Spinal cord (tissue), 10 donors: ENCODE data around the gene RET. TPM values are rescaled to one million over a fixed set of nuclear protein-coding genes. Genes with fewer than 3 reads are reported as not detected.
"Not testable (repeated sequence)": the region's sequence is repeated elsewhere in the genome, so short reads cannot be mapped to it uniquely, and the experiment has no call there.

Source experiments
- DNase-seq, 6 donors: peaks; one replicate each; pipeline versions ENCODE4 v3.0.0 to v3.0.0-alpha.2; 2013 to 2015; ENCODE audit warnings: low spot score in 6 of 6, low read depth in 4 of 6
- H3K27ac ChIP-seq: one replicate; pipeline ENCODE4 v1.5.1; 2013; ENCODE audit warnings: low read depth, low read length, control low read depth
- H3K27me3 ChIP-seq: one replicate; pipeline ENCODE4 v1.6.1; 2013; ENCODE audit warnings: low read length; ENCODE audit not compliant: control insufficient read depth, insufficient read depth
- H3K36me3 ChIP-seq: one replicate; pipeline ENCODE4 v1.6.1; 2013; ENCODE audit warnings: low read length; ENCODE audit not compliant: control insufficient read depth, insufficient read depth
- H3K4me1 ChIP-seq: one replicate; pipeline ENCODE4 v1.6.1; 2013; ENCODE audit warnings: low read length; ENCODE audit not compliant: control insufficient read depth, insufficient read depth
- H3K4me3 ChIP-seq: one replicate; pipeline ENCODE4 v1.5.1; 2013; ENCODE audit warnings: low read depth, low read length, control low read depth
- H3K9me3 ChIP-seq: one replicate; pipeline ENCODE4 v1.6.1; 2013; ENCODE audit warnings: low read length; ENCODE audit not compliant: control insufficient read depth, insufficient read depth
- WGBS: methylation state at CpG from one replicate; pipeline ENCODE4 v1.1.5; 2013; ENCODE audit warnings: missing lambda C conversion rate; ENCODE audit not compliant: insufficient coverage; 5-methylcytosine and 5-hydroxymethylcytosine counted together
- polyA plus RNA-seq, 2 donors: library from polyadenylated mRNA; unstranded; fragments of 120-200 nt; gene quantifications; one replicate each; pipeline ENCODE4 v1.2.1, GENCODE V29; 2013; ENCODE audit not compliant: insufficient read length in 2 of 2
- total RNA-seq, 2 donors: library from RNA; depleted of rRNA in 1 of 2; stranded (reverse); fragments of 120-200 nt in 1 of 2; fragments of >200 nt in 1 of 2; gene quantifications; one replicate each; pipeline versions ENCODE4 v1.2.3 to v1.2.4, GENCODE V29; 2013 to 2014
- donor health status: healthy.

RET gene
- total and polyA plus RNA-seq, 4 donors, result 9.5 to 49.9 (median 38.4) TPM

- 100% methylated on average over 4 of the region's 5 CpGs for WGBS
- Histone ChIP-seq H3K27me3 (no peaks in the 10 kb centered on the region), H3K4me1 (peaks cover 12% of the 10 kb centered on the region), H3K27ac (no peak overlapping the region), H3K36me3 (no peaks in the 10 kb centered on the region), H3K9me3 (no peaks in the 10 kb centered on the region), H3K4me3 (no peak overlapping the region)
- no peak for DNase-seq
Measured at GRCh38 chr10:43136432-43136831, 59.6 kb downstream of the RET start.

- DNase-seq, result peak in 2 of 6 donors; percentile 20 to 56
- Histone ChIP-seq H3K4me3 (peak overlapping the region; percentile 64), H3K27me3 (no peaks in the 10 kb centered on the region), H3K27ac (peak overlapping the region; percentile 94), H3K36me3 (no peaks in the 10 kb centered on the region), H3K9me3 (no peaks in the 10 kb centered on the region), H3K4me1 (peaks cover 12% of the 10 kb centered on the region)
- 12% methylated on average over 16 of the region's 27 CpGs for WGBS
Measured at GRCh38 chr10:43136995-43137716, 60.3 kb downstream of the RET start.

- WGBS, result 0% methylated on average over 30 of the region's 30 CpGs
- Histone ChIP-seq H3K27me3 (no peaks in the 10 kb centered on the region), H3K36me3 (no peaks in the 10 kb centered on the region), H3K4me1 (peaks cover 12% of the 10 kb centered on the region), H3K9me3 (no peaks in the 10 kb centered on the region), H3K4me3 (peak overlapping the region; percentile 64), H3K27ac (peak overlapping the region; percentile 94)
- DNase-seq, result peak in 5 of 6 donors; percentile 40 to 95 (median 68)
Measured at GRCh38 chr10:43137717-43138020, 60.8 kb downstream of the RET start.

- Histone ChIP-seq H3K9me3 (no peaks in the 10 kb centered on the region), H3K4me3 (peak within 1 kb of the TSS; percentile 64), H3K27me3 (no peaks in the 10 kb centered on the region), H3K36me3 (no peaks in the 10 kb centered on the region), H3K4me1 (peaks cover 12% of the 10 kb centered on the region), H3K27ac (peak within 1 kb of the TSS; percentile 94)
- DNase-seq, result peak; percentile 58 to 97 (median 87)
- WGBS, result under 1% methylated on average over 85 of the region's 93 CpGs
Measured at GRCh38 chr10:43138021-43138756, 61.3 kb downstream of the RET start, which contains the start of gene CSGALNACT2. CSGALNACT2 (plus strand) TSS chr10:43138445; CDS start chr10:43155150, 16,705 bp downstream.

GRCh38 chr10:43138757-43139241 is 61.9 kb downstream of the RET start:
- DNase-seq, result peak in 4 of 6 donors; percentile 20 to 76 (median 50)
- peak overlapping the region; percentile 67 for H3K27ac ChIP-seq
- peaks cover 12% of the 10 kb centered on the region for H3K4me1 ChIP-seq
- no peaks in the 10 kb centered on the region for H3K9me3 ChIP-seq
- H3K27me3 ChIP-seq, result no peaks in the 10 kb centered on the region
- H3K4me3 ChIP-seq, result peak overlapping the region; percentile 64
- WGBS, result 1% methylated on average over 15 of the region's 22 CpGs
- no peaks in the 10 kb centered on the region for H3K36me3 ChIP-seq

GRCh38 chr10:43141421-43141820 is 64.6 kb downstream of the RET start:
- no peak overlapping the region for H3K27ac ChIP-seq
- H3K4me1 ChIP-seq, result peaks cover 12% of the 10 kb centered on the region
- WGBS, result 100% methylated on average over 2 of the region's 5 CpGs
- H3K27me3 ChIP-seq, result no peaks in the 10 kb centered on the region
- H3K9me3 ChIP-seq, result no peaks in the 10 kb centered on the region
- no peaks in the 10 kb centered on the region for H3K36me3 ChIP-seq
- H3K4me3 ChIP-seq, result no peak overlapping the region
- DNase-seq, result no peak

GRCh38 chr10:43145311-43145710 is 68.4 kb downstream of the RET start:
- H3K4me3 ChIP-seq, result no peak overlapping the region
- 100% methylated on average over 3 of the region's 6 CpGs for WGBS
- no peaks in the 10 kb centered on the region for H3K4me1 ChIP-seq
- no peaks in the 10 kb centered on the region for H3K27me3 ChIP-seq
- peaks cover 3% of the 10 kb centered on the region for H3K9me3 ChIP-seq
- no peak overlapping the region for H3K27ac ChIP-seq
- DNase-seq, result no peak
- no peaks in the 10 kb centered on the region for H3K36me3 ChIP-seq

- H3K27me3 ChIP-seq, H3K27ac ChIP-seq, H3K4me1 ChIP-seq, DNase-seq, H3K36me3 ChIP-seq, H3K4me3 ChIP-seq, H3K9me3 ChIP-seq: not testable (repeated sequence)
- 100% methylated on average over 1 of the region's 1 CpG for WGBS
Measured at GRCh38 chr10:43145936-43146335, 69.1 kb downstream of the RET start.

GRCh38 chr10:43151371-43151770 is 74.5 kb downstream of the RET start:
- H3K36me3 ChIP-seq, result no peaks in the 10 kb centered on the region
- no peak overlapping the region for H3K4me3 ChIP-seq
- no peaks in the 10 kb centered on the region for H3K27me3 ChIP-seq
- H3K27ac ChIP-seq, result no peak overlapping the region
- H3K4me1 ChIP-seq, result no peaks in the 10 kb centered on the region
- WGBS, result 75% methylated on average over 1 of the region's 2 CpGs
- peaks cover 3% of the 10 kb centered on the region for H3K9me3 ChIP-seq
- no peak for DNase-seq
